NCI-H510A treated with DMSO at 0.1 percent for 48 hours (cell line): ENCODE measurements around the gene TIMM22.
"Not testable (repeated sequence)": the region's sequence is repeated elsewhere in the genome, so short reads cannot be mapped to it uniquely, and the experiment has no call there.

ENCODE experiments used
- DNase-seq: peaks from one replicate; lab custom pipeline; 2025; lab: John Stamatoyannopoulos, UW

The TIMM22 gene

GRCh38 chr17:996554-997344 lies at the start of gene TIMM22:
Gene TIMM22 (plus strand): TSS chr17:997129. CDS start chr17:997143, 14 bp downstream.
- peak; percentile 87 for DNase-seq

GRCh38 chr17:948284-948852 lies 48.6 kb upstream of the TIMM22 start:
- DNase-seq = no peak

GRCh38 chr17:949623-950303 lies 47.2 kb upstream of the TIMM22 start:
- no peak for DNase-seq

GRCh38 chr17:951325-952132 lies 45.4 kb upstream of the TIMM22 start:
- no peak for DNase-seq

GRCh38 chr17:952592-952991 lies 44.3 kb upstream of the TIMM22 start:
- DNase-seq = not testable (repeated sequence)

- no peak for DNase-seq
These were observed 43.2 kb upstream of the TIMM22 start for GRCh38 chr17:953767-954166.

- DNase-seq = no peak
These were observed 42.3 kb upstream of the TIMM22 start for GRCh38 chr17:954431-955164.

GRCh38 chr17:956905-957304 lies 40.0 kb upstream of the TIMM22 start:
- DNase-seq = no peak

- DNase-seq = no peak
These were observed 39.0 kb upstream of the TIMM22 start for GRCh38 chr17:957856-958421.

GRCh38 chr17:958712-959451 lies 38.0 kb upstream of the TIMM22 start:
- DNase-seq = no peak

GRCh38 chr17:962166-962565 lies 34.8 kb upstream of the TIMM22 start:
- no peak for DNase-seq

GRCh38 chr17:962670-963069 lies 34.3 kb upstream of the TIMM22 start:
- DNase-seq = no peak

- DNase-seq = no peak
These were observed 32.1 kb upstream of the TIMM22 start for GRCh38 chr17:964876-965275.

- no peak for DNase-seq
These were observed 31.5 kb upstream of the TIMM22 start for GRCh38 chr17:965311-965989.

- DNase-seq = no peak
These were observed 29.8 kb upstream of the TIMM22 start for GRCh38 chr17:967122-967521.

GRCh38 chr17:968812-969730 lies 27.9 kb upstream of the TIMM22 start:
- DNase-seq = no peak

GRCh38 chr17:969811-970355 lies 27.0 kb upstream of the TIMM22 start:
- no peak for DNase-seq

GRCh38 chr17:970364-970763 lies 26.6 kb upstream of the TIMM22 start:
- DNase-seq = no peak

GRCh38 chr17:971861-972260 lies 25.1 kb upstream of the TIMM22 start:
- DNase-seq = not testable (repeated sequence)
